ENCODE results near the gene CHST15.
"Not testable (repeated sequence)": the region's sequence is repeated elsewhere in the genome, so short reads cannot be mapped to it uniquely, and the experiment has no call there.

Gene CHST15

GRCh38 chr10:124040451-124041188 lies 52.8 kb downstream of the CHST15 start:
- DNase-seq = no peak

- no peak for DNase-seq
These were observed 53.9 kb downstream of the CHST15 start for GRCh38 chr10:124039483-124040013.

DNA sequence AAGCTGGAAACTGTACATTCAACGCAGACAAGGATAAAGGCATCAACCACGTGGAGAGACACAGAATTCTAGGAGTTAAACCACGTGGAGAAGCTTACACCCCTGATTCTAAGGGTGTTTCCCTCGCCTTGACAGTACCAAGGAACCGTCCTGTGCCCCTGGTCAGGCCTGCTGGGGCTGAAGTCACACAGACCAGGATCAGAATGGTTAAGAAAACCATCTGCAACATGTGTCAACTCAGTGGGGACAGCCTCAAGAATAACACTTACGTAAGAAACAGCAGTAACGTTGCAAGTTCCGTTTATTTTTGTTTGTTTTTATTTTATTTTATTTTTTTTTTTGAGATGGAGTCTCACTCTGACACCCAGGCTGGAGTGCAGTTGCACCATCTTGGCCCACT lies 55.6 kb downstream of the CHST15 start:
- DNase-seq = no peak

DNA sequence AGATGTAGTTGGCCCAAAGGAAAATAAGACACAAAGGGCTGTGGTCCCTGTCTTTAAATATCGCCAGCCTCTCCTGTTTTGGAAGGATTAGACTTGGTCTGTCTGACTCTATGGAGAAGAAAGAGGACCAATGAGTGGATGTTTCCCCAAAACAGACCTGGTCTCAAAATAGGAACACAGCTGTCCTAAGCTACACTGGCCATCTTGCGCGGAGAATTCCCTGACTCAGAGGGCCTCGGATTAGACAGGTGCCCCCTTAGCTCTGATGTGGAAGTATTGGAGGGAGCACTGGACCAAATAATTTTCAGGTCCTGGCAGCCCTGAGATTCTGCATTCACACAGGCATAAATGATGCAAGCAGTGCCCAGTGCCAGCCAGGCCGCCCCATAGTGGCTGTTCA lies 56.1 kb downstream of the CHST15 start:
- DNase-seq = no peak

DNA sequence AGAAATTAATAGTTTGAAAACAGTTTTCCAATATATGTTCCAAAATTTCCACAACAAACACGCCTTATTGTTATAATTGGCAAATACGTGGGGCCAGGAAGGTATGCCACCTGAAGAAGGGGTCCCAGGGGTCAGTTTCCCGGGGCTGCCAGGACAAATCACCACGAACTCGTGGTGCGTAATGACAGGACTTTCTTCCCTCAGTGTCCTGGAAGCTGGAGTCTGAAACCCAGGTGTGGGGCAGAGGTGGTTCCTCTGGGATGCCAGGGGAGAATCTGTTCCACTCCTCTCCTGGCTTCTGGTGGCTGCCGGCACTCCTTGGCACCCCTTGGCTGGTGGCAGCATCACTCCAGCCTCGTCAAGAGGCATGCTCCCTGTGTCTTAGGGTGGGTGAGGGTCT lies 56.7 kb downstream of the CHST15 start:
- DNase-seq = no peak

DNA sequence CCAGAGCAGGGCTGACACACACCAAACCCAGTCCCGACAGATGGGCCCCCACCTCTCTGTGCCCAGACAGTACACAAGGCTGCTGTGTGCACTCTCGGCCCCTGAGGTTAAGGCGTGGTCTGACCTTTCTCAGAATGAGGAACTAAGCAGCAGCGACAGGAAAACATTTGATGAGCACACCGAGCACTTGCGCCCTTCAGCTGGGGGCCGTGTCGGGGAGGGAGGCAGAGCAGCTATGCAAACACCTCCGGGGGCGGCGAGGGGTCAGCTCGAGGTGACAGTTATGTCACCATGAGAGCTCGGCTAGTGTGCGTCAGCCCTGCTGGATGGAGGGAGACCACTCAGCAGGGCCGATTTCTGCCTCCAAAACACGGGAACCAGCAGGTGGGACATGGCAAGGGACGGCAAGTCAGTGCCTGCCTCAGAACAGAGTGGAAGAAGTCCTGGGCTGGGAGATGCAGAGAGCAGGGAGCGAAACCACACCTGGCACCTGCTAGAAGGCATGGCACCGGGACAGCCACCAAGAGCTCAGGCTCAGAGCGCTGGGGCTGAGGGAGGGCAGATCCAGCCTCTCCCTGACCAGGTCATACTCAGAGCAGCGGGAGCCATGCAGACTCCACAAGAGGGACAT lies 57.4 kb downstream of the CHST15 start:
- no peak for DNase-seq

DNA sequence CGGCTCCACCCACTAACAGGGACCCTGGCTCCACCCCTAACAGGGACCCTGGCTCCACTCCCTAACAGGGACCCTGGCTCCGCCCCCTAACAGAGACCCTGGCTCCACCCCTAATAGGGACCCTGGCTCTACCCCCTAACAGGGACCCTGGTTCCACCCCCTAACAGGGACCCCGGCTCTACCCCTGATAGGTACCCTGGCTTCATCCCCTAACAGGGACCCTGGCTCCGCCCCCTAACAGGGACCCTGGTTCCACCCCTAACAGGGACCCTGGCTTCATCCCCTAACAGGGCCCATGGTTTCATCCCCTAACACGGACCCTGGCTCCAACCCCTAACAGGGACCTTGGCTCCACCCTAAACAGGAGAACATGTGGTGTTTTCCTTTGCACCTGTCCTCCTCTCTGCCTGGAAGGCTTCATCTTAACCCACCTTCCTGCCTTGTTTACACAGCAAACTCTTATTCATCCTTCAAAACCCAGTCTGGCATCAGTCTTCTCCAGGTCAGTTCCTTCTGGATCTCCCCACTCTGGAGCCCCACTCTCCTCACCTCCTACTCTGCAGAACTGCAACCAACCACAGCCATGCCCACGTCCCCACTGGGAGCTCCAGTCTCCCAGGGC lies 58.0 kb downstream of the CHST15 start:
- no peak for DNase-seq

DNA sequence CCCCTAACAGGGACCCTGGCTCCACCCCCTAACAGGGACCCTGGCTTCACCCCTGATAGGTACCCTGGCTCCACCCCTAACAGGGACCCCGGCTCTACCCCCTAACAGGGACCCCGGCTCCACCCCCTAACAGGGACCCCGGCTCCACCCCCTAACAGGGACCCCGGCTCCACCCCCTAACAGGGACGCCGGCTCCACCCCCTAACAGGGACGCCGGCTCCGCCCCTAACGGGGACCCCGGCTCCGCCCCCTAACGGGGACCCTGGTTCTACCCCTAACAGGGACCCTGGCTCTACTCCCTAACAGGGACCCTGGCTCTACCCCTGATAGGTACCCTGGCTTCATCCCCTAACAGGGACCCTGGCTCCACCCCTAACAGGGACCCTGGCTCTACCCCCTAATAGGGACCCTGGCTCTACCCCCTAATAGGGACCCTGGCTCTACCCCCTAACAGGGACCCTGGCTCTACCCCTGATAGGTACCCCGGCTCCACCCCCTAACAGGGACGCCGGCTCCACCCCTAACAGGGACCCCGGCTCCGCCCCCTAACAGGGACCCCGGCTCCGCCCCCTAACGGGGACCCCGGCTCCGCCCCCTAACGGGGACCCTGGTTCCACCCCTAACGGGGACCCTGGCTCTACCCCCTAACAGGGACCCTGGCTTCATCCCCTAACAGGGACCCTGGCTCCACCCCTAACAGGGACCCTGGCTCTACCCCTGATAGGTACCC lies 58.7 kb downstream of the CHST15 start:
- not testable (repeated sequence) for DNase-seq

GRCh38 chr10:124033887-124034218 lies 59.5 kb downstream of the CHST15 start:
- no peak for DNase-seq

GRCh38 chr10:124032971-124033886 lies 60.2 kb downstream of the CHST15 start:
- DNase-seq = no peak

DNA sequence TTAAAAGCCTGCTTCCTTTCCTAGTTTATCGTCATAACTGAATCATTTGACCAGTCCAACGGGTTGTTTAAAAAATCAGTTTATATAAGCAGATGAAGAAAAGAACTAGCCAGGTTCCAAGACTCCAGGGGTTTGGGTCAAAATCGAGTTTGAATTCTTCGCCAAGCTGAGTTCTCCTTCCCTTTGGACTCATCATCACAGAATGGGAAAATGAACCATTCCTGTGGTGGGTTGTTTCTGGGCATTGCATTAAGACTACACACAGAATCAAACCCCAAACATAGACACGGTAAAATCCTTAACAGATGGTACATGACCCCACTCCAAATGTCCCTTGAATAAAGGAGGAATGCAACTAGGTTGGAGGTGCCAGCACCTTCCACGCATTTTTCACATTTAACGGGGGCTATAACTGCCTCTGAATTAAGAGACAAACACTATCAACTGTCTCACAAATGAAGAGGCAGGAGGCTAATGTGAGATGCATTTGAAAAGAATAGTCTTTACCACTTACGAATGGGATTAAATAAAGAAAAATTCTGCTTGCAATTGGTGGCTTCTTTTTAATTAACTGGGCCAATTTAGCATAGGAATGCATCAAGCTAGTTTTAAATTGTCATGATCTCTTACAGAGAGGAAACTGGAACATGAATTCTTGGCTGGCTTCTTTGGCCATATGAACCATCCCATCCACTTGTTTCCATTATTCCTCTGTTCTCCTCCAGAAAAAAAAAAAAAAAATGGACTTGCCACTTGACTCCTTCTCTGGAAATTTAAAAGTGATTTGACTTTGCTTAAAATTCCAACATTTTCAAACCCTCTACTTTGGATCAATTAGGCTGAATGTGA lies 61.1 kb downstream of the CHST15 start:
- no peak for DNase-seq

DNA sequence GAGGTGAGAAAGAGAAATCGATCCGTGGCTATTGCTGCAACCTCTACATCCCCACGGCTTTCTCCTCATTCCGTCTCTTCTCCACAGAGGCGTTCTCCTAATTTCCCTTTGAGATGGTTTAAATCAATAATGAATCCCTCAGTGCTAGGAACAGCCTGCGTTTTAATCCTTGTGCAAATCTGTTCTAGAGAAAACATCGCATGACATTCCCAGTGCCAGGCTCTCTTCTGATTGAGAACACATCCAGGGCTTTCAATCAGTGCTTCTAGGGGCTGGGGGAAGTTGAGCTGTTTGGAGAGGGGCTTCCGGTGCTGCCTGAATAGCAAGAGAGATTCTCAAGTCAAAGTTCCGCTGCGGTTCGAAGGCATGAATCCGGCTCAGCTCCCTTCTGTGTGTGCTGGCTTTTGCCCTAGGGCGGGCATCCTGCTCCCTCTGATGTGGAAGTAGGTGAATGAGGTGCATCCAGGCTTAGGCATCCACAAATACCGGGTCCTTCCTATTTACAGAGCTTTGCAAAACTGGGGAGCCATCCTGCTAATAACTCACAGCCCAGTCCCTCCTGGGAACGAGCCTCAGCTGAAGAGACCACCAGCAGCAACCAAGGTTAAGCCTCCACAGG lies 62.8 kb downstream of the CHST15 start:
- DNase-seq = no peak

DNA sequence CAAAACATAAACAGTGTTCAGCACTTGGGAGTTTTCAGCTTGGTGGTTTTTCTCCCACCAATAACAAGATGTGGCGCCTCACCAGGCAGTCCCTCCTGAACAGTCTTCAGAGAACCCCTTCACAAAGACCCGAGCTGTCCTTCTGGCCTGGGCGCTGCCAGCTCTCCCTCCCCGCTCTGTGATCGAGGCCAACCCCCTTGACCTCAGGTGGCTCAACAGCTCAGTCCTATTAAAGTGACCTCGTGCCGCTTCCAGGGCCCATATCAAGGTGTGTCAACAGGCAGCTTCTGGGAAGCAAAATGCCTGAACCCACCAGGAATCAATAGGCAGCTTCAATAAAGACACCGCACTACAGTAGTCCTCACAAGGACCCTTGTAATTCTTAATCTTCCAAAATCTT lies 63.3 kb downstream of the CHST15 start:
- DNase-seq = no peak

- no peak for DNase-seq
These were observed 63.8 kb downstream of the CHST15 start for GRCh38 chr10:124029559-124029958.

- no peak for DNase-seq
These were observed 64.5 kb downstream of the CHST15 start for GRCh38 chr10:124028700-124029480.

GRCh38 chr10:124027651-124028050 lies 65.7 kb downstream of the CHST15 start:
- DNase-seq = no peak

DNA sequence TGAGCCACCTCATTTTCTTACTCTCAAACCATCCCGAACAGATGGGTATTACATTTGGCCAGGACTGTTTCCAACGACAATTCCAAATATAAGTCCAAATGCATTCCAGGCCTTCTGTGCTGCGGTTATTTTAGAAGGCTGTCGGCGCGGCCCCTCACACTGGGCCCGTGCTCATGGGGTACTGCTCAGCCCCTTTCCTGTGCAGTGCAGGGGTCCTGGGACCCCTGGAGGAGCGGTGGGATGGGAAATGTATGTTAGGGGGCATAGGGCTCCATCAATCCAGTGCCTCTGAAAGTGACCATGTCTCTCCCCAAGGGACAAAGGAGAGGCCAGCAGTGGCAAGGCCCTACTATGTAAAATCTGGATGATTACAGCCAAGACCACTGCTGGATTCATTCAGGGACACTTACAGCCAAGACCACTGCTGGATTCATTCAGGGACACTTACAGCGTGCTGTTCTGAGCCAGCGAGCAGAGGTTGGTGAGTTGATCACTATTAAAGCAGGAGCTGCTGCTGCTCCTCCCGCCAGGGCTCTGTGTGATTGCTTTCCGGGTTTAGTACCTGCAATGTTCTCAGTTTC lies 66.3 kb downstream of the CHST15 start:
- DNase-seq = no peak

DNA sequence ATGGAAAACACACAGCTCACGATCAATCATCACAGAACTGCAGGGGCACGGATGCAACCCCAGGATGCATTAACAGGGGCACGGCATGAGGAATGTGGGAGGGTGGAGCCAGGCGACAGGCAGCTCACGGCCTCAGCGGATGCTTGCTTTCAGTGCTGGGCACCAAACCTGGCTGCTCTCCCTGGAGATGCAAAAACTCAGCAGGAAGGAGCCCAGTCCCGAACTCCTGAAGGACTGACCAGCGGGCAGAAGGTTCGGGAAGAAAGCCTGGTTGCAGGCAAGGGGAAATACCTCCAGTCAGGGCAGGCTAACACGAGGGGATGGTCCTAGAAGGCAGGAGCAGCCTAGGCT lies 66.8 kb downstream of the CHST15 start:
- DNase-seq = no peak

- DNase-seq = no peak
These were observed 67.5 kb downstream of the CHST15 start for GRCh38 chr10:124025660-124026588.

All from HCEC 1CT (cell line).